ENCODE results near the gene MYL10.
"Not testable (repeated sequence)": the region's sequence is repeated elsewhere in the genome, so short reads cannot be mapped to it uniquely, and the experiment has no call there.

The MYL10 gene

DNA sequence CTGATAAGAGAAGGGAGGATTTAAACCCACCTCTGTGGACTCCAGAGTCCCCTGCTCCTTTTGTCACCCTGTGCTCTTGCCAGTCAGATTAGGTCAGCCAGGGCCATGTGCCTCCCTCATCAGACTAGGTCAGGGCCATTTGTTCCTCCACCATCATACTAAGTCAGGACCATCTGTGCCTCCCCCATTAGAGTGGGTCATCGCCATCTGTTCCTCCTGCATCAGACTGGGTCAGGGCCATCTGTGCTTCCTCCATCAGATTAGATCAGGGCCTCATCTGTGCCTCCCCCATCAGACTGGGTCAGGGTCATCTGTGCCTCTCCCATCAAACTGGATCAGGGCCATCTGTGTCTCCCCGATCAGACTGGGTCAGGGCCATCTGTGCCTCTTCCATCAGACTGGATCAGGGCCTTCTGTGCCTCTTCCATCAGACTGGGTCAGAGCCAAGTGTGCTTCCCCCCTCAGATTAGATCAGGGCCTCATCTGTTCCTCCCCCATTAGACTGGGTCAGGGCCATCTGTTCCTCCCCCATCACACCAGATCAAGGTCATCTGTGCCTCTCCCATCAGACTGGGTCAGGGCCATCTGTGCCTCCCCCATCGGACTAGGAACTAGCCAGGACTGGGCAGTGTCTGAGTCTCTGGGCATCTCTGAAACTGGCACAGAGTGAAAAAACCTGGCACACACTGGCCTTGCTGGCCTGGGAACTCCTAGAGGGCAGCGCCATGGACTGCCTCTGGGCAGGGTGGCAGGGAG lies 11.5 kb downstream of the MYL10 start:
- no peak for DNase-seq

GRCh38 chr7:101615446-101615845 lies 13.7 kb downstream of the MYL10 start:
- no peak for DNase-seq

- peak; percentile 70 for DNase-seq
Observed at GRCh38 chr7:101614939-101615302, 14.2 kb downstream of the MYL10 start.

DNA sequence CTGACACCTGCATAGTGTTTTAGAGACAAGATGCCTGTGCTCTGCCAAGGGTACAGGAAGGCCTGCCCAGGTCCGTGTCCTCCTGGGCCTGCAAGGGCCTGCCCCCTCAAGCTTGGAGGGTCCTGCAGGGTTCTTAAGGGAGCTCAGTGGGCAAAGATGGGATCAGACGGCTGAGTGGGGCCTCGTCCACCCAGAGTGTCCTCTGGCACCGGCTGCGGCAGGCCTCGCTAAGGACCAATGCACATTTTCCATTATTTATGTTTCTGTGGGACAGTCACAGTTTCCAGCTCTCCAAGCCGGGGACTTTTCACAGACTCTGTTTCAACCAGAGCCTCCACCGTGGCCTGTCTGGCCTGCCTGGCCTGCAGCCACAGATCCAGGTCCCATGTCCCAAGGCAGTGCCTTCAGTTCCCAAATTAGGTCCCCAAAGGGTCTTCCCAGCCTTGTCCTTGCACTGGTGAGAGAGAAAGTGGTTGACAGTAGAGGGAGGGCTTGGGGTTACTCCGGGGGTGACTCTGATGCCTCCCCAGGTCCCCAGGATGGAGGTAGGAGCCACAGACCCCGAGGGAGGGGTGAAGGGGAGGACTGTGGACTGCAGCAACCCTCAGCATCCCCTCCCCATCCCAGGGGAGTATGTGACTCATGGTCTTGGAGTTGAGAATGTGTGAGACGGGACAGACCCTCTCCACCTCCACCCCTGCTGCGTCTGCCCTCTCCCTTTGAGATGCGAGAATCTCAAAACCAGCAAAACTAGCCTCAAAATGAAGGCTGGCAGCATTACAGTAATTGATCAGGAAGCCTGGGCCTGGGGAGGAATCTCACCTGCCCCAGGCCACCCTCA lies 14.8 kb downstream of the MYL10 start:
- no peak for DNase-seq

DNA sequence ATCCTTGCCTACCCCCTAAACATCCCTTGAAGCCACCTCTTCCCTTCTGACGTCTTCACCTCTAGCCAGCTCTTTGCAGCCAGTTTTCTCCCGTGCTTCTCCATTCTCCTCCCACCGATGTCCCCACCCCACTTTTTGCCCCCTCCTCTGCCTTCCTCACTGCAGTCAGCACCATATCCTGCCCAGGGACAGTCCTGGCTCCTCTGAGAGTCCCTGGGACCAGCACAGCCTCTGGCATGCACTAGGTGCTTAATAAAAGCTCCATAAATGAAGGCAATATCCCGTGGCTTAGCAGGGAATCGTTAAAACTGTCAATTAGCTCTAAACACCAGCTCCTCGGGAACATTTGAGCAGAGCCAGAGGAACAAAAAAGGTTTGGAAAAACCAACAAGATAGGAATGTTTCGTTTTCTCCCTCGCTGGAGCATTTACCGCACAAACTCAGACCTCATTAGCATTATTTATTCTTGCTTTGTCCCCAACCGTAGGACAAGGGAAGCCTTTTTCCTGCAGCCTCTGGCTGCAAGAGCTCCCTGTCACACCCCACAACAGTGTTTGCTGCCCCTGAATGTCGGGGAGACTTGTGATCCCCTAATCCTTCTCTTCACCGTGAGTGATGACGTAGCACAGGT lies 16.1 kb downstream of the MYL10 start:
- DNase-seq = no peak

GRCh38 chr7:101608772-101609713 lies 20.1 kb downstream of the MYL10 start:
- no peak for DNase-seq

GRCh38 chr7:101606498-101606923 lies 22.6 kb downstream of the MYL10 start:
- DNase-seq = no peak

DNA sequence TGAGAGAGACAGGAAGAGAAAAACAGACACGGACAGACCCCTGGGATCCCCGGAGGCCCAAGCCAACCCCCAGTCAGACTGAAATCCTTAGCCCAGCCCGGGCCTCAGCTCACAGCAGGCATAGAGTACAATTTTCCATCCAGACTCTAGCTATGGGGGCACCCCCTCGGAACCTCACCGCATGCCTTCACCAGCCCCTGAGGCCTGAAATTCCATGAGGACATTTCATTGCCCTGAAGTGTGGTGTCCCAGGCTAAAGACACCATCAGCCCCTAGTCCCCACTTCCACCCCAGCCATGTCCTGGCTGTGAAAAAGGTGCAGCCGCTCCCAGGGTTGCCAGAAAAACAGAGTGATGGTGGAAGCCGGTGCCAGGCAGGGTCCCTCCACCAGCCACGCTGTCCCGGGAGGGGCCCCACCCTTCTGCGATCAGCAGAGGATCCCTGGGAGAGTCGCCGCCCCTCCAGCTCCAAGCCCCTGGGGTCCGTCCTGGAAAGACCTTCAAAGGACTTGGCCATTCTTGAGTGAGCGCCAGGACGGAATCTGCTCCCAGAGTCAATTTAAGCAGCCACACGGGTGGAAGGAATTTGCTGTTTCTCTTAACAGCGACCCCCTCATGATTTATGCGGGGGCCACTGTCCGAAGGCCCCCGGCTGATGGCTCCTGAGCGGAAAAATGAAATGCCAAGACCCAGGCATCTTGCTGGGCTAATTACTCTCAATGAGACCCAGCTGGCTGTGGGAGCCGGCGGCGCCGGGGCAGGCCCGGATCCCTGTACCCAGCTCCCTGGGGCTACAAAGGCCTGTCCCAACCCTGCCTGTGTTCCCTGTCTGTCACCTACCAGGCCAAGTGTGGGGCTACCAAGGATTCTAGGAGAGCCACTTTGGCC lies 23.2 kb downstream of the MYL10 start:
- no peak for DNase-seq

- not testable (repeated sequence) for DNase-seq
Observed at GRCh38 chr7:101604934-101605332, 24.2 kb downstream of the MYL10 start.

DNA sequence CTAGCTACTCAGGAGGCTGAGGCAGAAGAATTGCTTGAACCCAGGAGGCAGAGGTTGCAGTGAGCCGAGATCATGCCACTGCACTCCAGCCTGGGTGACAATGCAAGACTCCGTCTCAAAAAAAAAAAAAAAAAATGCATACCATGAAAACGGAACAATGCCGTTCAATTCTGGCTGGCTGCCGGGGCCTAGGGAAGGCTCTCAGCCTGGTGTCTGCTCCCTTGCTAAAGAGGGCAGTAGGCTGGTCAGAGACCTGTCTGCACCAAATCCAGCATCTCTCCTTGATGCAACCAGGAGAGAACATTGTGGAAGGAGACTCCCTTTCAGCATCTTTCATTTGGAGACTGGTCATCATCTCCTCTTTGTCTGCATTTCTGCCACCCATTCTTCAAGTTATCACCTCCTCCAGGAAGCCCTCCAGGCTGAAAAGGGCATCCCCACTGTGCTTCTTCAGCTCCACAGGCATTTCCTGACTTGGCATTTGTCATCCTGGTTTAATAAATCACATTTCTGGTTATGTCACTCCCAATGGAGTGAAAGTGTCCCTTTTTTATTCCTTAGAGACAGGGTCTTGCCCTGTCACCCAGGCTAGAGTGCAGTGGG lies 24.7 kb downstream of the MYL10 start:
- DNase-seq = no peak

- peak; percentile 68 for DNase-seq
Observed at GRCh38 chr7:101602484-101603241, 26.4 kb downstream of the MYL10 start.

GRCh38 chr7:101602082-101602481 lies 27.0 kb downstream of the MYL10 start:
- DNase-seq = no peak

DNA sequence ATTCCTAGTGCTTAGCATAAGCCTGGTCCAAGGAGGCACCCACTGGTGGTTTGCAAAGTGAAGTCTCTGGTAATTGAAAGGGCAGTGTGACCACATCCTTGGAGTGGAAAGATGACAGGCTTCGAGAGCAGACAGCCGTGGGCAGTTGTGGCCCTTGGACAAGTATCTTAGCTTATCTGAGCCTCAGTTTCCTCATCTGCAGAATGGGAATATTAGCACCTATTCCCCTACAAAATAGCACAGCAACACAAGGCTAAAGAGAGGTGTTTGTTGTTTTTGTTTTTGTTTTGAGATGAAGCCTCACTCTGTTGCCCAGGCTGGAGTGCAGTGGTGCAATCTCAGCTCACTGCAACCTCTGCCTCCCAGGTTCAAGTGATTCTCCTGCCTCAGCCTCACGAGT lies 29.3 kb downstream of the MYL10 start:
- DNase-seq = no peak

DNA sequence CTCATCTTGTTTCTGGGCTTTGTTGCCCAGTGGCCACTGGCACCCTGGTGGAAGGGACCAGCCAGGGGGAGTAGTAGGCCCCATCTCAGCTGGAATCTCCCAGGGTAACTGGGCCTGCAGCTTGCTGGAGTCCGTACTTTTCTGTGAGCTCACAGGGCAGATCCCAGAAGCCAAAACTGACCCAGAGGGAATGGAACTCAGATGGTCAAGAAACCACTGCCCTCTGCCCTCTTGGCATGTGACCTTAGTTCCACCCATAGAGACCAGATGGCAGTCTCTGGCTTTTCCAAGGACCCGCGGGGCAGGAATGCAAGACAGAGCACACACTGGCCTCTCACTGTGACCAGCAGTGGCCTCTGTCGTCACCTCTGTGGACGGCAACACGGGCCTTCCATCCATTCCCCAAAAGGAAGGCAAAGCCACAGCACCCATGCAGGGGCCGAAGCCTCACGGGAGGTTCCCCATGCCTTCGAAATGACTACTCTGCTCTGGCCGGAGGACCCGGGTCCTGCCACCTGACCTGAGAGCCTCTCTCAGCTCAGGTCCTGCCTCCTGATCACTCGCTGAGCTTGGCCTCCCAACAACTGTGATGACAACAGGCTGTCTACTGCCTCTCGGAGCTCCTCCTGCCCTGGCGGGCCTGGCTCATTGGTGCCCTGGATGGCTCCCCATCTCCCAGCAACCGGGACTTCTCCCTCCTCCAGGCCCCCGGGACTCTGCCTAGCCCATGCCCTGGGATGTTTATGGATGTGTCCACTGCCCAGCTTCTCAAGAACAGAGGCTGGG lies 29.9 kb downstream of the MYL10 start:
- DNase-seq = no peak

GRCh38 chr7:101598422-101598985 lies 30.6 kb downstream of the MYL10 start:
- no peak for DNase-seq

DNA sequence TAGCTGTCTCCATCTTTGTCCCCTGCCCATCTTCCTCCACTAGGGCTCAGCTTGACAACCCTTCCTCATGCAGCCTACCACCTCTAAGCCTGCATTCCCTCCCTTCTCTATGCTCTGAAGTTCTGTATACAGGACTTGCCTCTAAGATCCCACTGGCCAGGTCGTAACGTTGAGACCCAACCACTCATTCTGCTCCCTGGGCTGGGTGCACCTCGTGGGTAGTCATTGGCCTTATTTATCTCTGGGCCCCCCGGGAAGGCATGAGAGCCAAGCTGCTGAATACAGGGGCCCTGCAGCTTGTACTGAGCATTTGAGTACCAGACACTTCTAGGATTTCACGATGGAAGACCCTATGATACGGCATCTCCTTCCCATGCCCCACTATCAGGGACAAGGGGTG lies 31.2 kb downstream of the MYL10 start:
- DNase-seq = no peak

GRCh38 chr7:101596898-101597297 lies 32.2 kb downstream of the MYL10 start:
- DNase-seq = no peak

GRCh38 chr7:101595766-101596537 lies 33.1 kb downstream of the MYL10 start:
- DNase-seq = no peak
